Measurements from ENCODE around the gene FAM131B.

DNA sequence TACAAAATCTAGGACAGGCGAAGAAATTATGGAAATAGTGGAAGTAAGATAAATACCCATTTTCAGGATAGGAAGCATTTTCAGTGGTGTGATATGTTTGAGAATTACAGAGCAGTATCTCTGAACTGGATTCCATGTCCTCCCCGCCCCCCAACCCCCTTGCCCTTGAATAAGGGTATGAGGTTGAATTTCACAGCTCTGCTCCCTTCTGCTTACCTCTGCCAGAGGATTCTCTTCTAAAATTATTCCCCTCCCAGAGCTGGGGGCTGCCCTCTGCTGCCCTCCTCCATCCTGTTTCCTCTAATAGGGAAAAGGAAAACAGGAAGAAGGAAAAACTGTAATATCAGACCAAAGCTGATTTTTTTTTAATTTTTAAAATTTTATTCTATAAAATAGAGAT is 53.9 kb downstream of the FAM131B start:
- TF ChIP-seq, protein P1, sequence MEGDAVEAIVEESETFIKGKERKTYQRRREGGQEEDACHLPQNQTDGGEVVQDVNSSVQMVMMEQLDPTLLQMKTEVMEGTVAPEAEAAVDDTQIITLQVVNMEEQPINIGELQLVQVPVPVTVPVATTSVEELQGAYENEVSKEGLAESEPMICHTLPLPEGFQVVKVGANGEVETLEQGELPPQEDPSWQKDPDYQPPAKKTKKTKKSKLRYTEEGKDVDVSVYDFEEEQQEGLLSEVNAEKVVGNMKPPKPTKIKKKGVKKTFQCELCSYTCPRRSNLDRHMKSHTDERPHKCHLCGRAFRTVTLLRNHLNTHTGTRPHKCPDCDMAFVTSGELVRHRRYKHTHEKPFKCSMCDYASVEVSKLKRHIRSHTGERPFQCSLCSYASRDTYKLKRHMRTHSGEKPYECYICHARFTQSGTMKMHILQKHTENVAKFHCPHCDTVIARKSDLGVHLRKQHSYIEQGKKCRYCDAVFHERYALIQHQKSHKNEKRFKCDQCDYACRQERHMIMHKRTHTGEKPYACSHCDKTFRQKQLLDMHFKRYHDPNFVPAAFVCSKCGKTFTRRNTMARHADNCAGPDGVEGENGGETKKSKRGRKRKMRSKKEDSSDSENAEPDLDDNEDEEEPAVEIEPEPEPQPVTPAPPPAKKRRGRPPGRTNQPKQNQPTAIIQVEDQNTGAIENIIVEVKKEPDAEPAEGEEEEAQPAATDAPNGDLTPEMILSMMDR (IDR thresholded peaks at IDR 0.05), result no peak
- TF ChIP-seq POLR2A (IDR thresholded peaks at IDR 0.05), result no peak

Data from thyroid gland (tissue), 4 donors.